H1 (cell line): ENCODE measurements around the gene ZNF317. TPM values are rescaled to one million over a fixed set of nuclear protein-coding genes. Genes with fewer than 3 reads are reported as not detected.

ENCODE experiments used
- GABPA ChIP-seq: IDR thresholded peaks from 2 replicates; pipeline ENCODE4 v1.6.1; 2011; ENCODE audit warnings: mild to moderate bottlenecking, low read length, moderate library complexity, borderline replicate concordance; ENCODE audit not compliant: insufficient read depth
- NANOG ChIP-seq: IDR thresholded peaks from 2 replicates; pipeline ENCODE4 v1.6.1; 2011; ENCODE audit warnings: low read length, low read depth, mild to moderate bottlenecking, inconsistent platforms; ENCODE audit not compliant: insufficient read depth, poor library complexity, severe bottlenecking
- RNF2 ChIP-seq: fragments of 200-900, 300-1000 bp; sonication (generic); IDR thresholded peaks from 2 replicates; pipeline ENCODE4 v1.7.1; 2016; ENCODE audit warnings: borderline replicate concordance, low read depth, mild to moderate bottlenecking, antibody characterized with exemption, low read length; ENCODE audit not compliant: poor library complexity, severe bottlenecking; ENCODE audit errors: missing control alignments
- SRF ChIP-seq: IDR thresholded peaks from 2 replicates; pipeline ENCODE4 v1.6.1; 2011; ENCODE audit warnings: mild to moderate bottlenecking, low read depth, low read length, moderate library complexity
- polyA plus RNA-seq, 7 experiments: library from polyadenylated mRNA; depleted of rRNA in 3 of 7; stranded (reverse) in 5 of 7; unstranded in 2 of 7; fragments of >200 nt in 5 of 7; fragments of 200-250 nt in 2 of 7; gene quantifications; 1 replicate in 5 of 7; 2 replicates in 1 of 7; 4 replicates in 1 of 7; pipeline versions ENCODE4 v1.2.1 to v1.2.3, GENCODE V29; 2011 to 2013; ENCODE audit warnings: missing spikeins in 2 of 7, mixed read lengths in 2 of 7
- total RNA-seq: library from RNA; stranded (reverse); fragmentation: NEBNext Ultra II Directional; extraction: Animal tissue kit (Norgen Biotek cat#: 25700); gene quantifications from 2 replicates; pipeline ENCODE4 v1.2.1, GENCODE V29; 2021
- TF ChIP-seq, protein P1 (sequence below): fragments of 300-600 bp; sonication (generic); IDR thresholded peaks from 2 replicates; pipeline ENCODE4 v1.7.1; 2012; ENCODE audit warnings: low read length, moderate library complexity, mild to moderate bottlenecking, inconsistent platforms; ENCODE audit not compliant: insufficient replicate concordance

The ZNF317 gene
- total and polyA plus RNA-seq, 2 of the 8 experiments (the other 6 are each of a cell fraction or from before 2014, with no cell fraction given), result 22.6 to 41.5 TPM

DNA sequence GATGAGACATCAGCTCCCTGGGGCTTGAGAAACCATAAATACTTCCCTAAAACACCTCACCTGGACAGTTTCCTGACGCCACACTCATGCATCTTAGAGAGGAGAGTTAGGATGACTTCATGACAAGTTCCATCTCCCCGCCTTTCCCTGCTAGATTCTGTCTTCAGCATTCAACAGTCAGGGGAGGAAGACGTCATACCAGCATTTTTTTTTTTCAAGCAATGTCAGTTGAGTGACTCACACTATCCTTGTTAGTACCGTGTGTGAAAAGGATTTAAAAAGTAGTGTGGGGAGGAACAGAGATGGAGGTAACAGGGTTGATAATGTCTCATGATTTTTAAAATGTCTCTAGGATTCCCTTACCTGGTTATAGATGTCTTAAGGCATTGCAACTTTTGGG is 38.7 kb downstream of the ZNF317 start, which contains the start of gene OR7D2 (continued):
- TF ChIP-seq, protein P1, sequence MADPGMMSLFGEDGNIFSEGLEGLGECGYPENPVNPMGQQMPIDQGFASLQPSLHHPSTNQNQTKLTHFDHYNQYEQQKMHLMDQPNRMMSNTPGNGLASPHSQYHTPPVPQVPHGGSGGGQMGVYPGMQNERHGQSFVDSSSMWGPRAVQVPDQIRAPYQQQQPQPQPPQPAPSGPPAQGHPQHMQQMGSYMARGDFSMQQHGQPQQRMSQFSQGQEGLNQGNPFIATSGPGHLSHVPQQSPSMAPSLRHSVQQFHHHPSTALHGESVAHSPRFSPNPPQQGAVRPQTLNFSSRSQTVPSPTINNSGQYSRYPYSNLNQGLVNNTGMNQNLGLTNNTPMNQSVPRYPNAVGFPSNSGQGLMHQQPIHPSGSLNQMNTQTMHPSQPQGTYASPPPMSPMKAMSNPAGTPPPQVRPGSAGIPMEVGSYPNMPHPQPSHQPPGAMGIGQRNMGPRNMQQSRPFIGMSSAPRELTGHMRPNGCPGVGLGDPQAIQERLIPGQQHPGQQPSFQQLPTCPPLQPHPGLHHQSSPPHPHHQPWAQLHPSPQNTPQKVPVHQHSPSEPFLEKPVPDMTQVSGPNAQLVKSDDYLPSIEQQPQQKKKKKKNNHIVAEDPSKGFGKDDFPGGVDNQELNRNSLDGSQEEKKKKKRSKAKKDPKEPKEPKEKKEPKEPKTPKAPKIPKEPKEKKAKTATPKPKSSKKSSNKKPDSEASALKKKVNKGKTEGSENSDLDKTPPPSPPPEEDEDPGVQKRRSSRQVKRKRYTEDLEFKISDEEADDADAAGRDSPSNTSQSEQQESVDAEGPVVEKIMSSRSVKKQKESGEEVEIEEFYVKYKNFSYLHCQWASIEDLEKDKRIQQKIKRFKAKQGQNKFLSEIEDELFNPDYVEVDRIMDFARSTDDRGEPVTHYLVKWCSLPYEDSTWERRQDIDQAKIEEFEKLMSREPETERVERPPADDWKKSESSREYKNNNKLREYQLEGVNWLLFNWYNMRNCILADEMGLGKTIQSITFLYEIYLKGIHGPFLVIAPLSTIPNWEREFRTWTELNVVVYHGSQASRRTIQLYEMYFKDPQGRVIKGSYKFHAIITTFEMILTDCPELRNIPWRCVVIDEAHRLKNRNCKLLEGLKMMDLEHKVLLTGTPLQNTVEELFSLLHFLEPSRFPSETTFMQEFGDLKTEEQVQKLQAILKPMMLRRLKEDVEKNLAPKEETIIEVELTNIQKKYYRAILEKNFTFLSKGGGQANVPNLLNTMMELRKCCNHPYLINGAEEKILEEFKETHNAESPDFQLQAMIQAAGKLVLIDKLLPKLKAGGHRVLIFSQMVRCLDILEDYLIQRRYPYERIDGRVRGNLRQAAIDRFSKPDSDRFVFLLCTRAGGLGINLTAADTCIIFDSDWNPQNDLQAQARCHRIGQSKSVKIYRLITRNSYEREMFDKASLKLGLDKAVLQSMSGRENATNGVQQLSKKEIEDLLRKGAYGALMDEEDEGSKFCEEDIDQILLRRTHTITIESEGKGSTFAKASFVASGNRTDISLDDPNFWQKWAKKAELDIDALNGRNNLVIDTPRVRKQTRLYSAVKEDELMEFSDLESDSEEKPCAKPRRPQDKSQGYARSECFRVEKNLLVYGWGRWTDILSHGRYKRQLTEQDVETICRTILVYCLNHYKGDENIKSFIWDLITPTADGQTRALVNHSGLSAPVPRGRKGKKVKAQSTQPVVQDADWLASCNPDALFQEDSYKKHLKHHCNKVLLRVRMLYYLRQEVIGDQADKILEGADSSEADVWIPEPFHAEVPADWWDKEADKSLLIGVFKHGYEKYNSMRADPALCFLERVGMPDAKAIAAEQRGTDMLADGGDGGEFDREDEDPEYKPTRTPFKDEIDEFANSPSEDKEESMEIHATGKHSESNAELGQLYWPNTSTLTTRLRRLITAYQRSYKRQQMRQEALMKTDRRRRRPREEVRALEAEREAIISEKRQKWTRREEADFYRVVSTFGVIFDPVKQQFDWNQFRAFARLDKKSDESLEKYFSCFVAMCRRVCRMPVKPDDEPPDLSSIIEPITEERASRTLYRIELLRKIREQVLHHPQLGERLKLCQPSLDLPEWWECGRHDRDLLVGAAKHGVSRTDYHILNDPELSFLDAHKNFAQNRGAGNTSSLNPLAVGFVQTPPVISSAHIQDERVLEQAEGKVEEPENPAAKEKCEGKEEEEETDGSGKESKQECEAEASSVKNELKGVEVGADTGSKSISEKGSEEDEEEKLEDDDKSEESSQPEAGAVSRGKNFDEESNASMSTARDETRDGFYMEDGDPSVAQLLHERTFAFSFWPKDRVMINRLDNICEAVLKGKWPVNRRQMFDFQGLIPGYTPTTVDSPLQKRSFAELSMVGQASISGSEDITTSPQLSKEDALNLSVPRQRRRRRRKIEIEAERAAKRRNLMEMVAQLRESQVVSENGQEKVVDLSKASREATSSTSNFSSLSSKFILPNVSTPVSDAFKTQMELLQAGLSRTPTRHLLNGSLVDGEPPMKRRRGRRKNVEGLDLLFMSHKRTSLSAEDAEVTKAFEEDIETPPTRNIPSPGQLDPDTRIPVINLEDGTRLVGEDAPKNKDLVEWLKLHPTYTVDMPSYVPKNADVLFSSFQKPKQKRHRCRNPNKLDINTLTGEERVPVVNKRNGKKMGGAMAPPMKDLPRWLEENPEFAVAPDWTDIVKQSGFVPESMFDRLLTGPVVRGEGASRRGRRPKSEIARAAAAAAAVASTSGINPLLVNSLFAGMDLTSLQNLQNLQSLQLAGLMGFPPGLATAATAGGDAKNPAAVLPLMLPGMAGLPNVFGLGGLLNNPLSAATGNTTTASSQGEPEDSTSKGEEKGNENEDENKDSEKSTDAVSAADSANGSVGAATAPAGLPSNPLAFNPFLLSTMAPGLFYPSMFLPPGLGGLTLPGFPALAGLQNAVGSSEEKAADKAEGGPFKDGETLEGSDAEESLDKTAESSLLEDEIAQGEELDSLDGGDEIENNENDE, result no peak
- no peak for TF ChIP-seq RNF2
- no peak for TF ChIP-seq SRF
- TF ChIP-seq GABPA, result no peak
- no peak for TF ChIP-seq NANOG
